ENCODE data around the gene RPGR.

Gene RPGR

DNA sequence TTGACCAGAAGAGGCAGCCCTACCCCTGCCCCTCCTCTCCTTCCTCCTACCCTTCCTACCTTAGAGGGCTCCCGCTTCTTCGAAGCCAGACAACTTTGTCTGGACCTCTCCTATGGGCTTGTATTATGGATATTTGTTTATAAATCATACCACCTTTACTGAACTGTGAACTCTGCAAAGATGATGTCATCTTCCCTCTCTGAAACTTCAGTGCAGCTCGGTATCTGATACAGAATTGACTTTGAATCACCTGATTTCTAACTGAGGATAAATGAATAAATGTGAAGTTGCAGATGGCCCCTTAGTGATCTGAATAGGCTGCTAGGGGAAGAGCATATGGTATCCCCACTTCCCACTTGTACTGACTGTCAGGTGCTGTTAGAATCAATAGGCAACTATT is 24.0 kb upstream of the RPGR start:
- ChIA-PET POLR2A (no interaction called here), CTCF (no interaction called here)
- no peak for DNase-seq (ENCODE audit: extremely low spot score)
- TF ChIP-seq, protein P1, sequence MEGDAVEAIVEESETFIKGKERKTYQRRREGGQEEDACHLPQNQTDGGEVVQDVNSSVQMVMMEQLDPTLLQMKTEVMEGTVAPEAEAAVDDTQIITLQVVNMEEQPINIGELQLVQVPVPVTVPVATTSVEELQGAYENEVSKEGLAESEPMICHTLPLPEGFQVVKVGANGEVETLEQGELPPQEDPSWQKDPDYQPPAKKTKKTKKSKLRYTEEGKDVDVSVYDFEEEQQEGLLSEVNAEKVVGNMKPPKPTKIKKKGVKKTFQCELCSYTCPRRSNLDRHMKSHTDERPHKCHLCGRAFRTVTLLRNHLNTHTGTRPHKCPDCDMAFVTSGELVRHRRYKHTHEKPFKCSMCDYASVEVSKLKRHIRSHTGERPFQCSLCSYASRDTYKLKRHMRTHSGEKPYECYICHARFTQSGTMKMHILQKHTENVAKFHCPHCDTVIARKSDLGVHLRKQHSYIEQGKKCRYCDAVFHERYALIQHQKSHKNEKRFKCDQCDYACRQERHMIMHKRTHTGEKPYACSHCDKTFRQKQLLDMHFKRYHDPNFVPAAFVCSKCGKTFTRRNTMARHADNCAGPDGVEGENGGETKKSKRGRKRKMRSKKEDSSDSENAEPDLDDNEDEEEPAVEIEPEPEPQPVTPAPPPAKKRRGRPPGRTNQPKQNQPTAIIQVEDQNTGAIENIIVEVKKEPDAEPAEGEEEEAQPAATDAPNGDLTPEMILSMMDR (IDR thresholded peaks at IDR 0.05; ENCODE audit: control extremely low read depth, extremely low read depth, low read depth, missing control alignments): no peak

DNA sequence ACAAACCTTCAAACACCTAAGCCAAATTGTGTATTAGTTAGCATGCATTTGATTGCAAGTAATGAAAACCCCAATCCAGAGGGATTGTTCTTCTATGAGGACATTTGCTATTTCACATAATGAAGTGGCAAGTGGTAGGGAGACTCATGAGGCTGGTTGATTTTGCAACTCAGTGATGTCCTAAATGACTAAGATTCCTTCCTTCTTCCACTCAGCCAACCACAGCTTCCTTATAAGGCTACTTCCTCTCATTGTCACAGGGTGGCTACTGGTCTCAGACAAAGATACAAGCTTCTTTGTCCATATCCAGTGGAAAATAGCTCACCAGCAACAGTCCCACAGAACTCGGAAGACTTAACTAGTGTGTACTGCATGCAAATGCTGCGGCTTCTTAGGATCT is 19.8 kb upstream of the RPGR start:
- DNase-seq (ENCODE audit: extremely low spot score): no peak
- TF ChIP-seq, protein P1 (IDR thresholded peaks at IDR 0.05; ENCODE audit: control extremely low read depth, extremely low read depth, low read depth, missing control alignments): no peak
- ChIA-PET POLR2A (no interaction called here), CTCF (interaction anchor here (1.4 kb wide), 1 partner anchor 11 kb away, joined by 4 read pairs; no protein-coding TSS in a partner anchor)

DNA sequence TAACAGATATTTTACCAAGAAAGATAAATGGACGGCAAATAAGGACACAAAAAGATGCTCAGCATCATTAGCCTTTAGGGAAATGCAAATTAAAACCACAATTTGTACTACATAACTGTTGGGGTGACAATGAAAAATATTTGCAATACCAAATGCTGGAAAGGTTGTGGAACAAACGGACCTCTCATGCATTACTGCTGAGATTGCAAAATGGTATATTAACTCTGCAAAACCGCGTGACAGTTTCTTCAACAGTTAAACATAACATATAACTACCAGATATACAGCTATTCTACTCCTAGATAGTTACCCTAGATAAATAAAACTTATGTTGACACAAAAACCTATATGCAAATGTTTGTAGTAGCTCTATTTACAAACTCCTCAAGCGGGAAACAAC is 18.8 kb upstream of the RPGR start:
- DNase-seq (ENCODE audit: extremely low spot score): no peak
- ChIA-PET CTCF (interaction anchor here (2.3 kb wide), 1 partner anchor 18 kb away, joined by 6 read pairs; the partner anchor contains the start of gene RPGR), POLR2A (no interaction called here)

DNA sequence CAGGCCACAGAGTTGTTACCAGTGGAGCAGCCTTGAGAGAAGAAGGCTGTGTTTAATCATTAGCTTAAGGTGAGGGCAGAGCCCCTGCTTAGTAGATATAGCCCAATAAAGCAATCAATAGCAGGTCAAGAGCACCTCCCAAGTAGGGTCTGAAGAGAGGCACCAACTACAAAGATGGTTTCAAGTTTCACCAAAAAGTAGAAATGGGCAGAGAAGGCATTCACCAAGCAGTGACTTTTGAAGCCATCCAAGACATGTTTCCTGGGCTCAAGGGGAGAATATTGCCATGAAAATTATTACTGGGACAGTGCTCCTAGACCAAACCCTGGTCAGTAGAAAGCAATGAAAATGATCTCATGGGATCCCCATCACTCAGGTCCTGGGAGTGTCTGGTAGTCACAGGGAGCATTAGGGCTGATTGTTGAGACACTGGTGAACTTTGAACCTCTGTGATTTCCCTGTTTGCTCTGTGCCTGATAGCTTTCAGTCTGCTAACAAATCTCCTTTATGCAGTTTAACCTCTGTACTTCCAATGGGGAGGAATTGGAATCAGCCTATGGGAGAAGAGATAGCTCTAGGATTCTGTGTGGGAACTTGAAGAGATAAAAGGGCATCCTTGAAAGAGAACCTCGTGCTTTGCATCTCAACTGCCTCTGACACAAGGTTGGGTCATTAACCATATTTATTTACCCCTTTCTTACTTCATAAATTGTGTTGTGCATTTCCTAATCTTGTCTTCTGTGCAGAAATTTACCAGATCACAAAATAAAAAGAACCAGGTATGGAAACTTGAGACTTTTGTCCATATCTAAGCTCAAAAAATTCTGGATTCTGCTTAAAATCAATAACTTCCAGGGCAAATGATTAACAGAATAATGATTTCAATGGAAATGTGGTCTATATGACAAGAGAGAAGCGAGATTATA is 15.8 kb upstream of the RPGR start:
- CTCF ChIA-PET: interaction anchor here (1.2 kb wide), 1 partner anchor 15 kb away, joined by 3 read pairs; no protein-coding TSS in a partner anchor
- POLR2A ChIA-PET: no interaction called here
- DNase-seq (ENCODE audit: extremely low spot score): no peak
- TF ChIP-seq, protein P1 (IDR thresholded peaks at IDR 0.05; ENCODE audit: control extremely low read depth, extremely low read depth, low read depth, missing control alignments): no peak

More for the DNA sequence above, 18.8 kb upstream of the RPGR start:
- TF ChIP-seq, protein P1 (IDR thresholded peaks at IDR 0.05; ENCODE audit: control extremely low read depth, extremely low read depth, low read depth, missing control alignments): no peak

DNA sequence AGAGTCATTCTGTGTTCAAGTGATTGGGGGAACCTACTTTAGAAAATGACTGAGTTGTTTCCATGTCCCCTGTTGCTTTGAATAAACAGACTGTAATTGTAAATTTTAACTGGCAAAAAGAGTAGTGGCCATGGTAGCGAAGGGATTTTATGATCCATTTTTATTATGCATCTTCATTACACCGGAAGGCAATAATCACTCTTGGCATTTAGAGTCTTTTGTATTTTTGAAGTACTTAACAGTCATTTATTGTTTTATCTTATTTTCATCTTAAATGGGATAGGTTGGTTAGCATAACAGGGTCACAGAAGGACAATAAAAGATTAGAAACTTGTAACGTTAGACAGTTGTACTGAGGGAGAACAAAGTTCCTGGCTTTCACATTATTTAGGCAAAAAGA is 14.1 kb upstream of the RPGR start:
- ChIA-PET POLR2A (no interaction called here), CTCF (no interaction called here)
- TF ChIP-seq, protein P1 (IDR thresholded peaks at IDR 0.05; ENCODE audit: control extremely low read depth, extremely low read depth, low read depth, missing control alignments): no peak
- DNase-seq (ENCODE audit: extremely low spot score): no peak

DNA sequence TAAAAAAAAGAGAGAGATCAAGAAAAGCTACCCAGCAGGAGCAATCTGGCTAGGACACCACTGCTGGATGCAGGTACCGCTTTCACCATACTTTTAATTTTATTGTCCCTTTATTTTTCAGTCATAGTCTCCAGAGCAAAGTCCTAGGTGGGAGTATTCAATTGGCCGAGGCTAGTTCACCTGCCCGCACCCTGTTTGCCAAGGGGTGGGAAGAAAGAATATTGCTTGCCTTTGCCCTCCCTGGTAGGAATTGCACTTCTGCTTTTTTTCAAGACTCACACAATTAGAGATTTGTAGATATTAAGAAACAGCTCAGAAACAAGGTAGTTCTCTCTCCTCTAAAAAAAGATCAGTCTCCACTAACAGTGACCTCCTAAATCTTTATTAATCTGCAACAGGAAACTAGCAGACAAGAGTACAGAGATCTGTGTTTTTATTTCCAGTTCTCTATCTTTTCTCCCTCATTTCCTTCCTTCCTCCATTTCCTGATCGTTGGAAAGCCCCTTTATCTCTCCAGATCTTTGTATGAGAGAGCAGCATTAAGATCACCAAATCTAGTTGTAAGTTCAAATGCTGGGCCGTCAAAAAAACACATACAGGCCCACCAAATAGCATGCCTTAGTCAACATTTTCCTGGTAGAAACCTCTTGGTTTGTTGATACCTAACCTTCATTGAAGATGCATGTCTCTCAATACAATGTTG is 9.4 kb upstream of the RPGR start:
- POLR2A ChIA-PET: no interaction called here
- DNase-seq (ENCODE audit: extremely low spot score): no peak
- CTCF ChIA-PET: interaction anchor here (1.6 kb wide), 1 partner anchor 11 kb away, joined by 4 read pairs; no protein-coding TSS in a partner anchor
- TF ChIP-seq, protein P1 (IDR thresholded peaks at IDR 0.05; ENCODE audit: control extremely low read depth, extremely low read depth, low read depth, missing control alignments): no peak
